NCI-H510A (cell line): ENCODE measurements around the gene KRTAP10-5.
"Not testable (repeated sequence)": the region's sequence is repeated elsewhere in the genome, so short reads cannot be mapped to it uniquely, and the experiment has no call there.

ENCODE experiments used
- DNase-seq: peaks from one replicate; lab custom pipeline; 2025; lab: John Stamatoyannopoulos, UW

Gene KRTAP10-5

DNA sequence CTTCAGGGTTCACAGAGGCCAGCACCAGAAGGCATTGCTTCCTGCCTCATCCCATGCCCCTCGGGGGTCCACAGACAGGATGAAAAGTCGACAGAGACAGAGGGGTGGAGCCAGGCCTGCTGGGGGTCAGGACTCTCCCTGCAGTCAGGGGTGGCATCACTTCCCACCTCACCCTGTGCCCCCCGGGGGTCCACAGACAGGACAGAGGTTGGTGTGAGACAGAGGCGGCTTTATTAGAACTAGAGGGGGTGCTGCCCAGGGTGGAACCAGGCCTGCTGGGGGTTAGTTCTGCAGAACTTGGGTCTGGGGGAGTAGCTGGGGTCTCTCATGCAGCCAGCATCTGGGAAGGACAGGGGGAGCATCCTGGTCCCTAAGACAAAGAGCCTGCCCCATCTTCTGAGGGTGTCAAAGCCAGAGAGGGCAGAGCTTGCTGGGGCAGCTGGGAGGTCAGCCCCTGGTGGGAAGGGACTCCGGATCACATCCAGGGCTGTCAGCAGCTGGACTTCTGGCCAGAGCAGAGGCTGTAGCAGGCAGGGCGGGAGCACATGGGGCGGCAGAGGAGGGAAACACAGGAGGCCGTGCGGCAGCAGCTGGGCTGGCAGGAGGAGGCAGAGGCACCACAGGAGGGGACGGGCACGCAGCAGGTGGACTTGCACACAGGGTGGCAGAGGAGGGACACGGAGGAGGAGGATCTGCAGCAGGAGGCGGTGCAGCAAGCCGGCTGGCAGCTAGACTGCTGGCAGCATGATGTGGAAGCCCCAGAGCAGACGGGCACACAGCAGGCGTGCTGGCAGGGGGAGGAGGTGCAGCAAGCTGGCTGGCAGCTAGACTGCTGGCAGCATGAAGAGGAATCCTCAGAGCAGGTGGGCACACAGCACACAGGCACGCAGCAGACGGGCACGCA lies 10.7 kb upstream of the KRTAP10-5 start:
- DNase-seq, result not testable (repeated sequence)

DNA sequence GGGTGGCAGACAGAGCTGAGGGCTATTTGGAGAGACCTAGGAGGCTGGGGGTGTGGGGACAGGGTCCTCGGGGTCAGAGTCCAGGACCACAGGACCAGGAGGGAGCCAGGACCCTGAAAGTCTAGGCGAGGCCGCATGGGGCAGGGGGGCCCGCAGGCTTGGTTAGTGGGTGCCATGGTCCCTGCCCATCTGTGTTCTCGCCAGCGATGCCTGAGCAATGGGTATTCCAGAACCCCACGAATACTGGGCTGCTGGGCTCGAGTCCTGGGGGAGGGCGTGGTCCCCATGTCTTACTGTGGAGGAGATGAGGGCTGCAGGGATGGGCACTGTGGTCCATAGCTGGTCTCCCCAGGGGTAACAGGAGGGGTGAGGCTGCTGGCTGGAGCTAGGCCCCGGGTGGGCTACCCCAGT lies 9.9 kb upstream of the KRTAP10-5 start:
- no peak for DNase-seq

- DNase-seq, result no peak
Observed at GRCh38 chr21:44589586-44590305, 9.3 kb upstream of the KRTAP10-5 start.

DNA sequence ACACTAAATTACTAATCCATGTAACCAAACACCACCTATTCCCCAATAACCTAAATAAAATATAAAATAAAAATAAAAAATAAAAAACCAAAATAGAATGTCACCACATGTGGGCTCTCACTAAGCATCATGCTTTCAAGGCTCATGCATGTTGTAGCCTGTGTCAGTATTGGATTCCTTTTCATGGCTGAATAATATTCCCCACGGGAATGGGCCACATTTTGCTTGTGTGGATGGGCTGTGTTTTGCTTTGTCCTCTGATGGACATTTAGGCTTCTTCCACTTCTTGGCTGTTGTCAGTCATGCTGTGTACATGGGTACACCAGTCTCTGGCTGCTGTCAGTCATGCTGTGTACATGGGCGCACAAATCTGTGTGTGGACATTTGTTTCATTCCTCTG lies 8.7 kb upstream of the KRTAP10-5 start:
- no peak for DNase-seq

GRCh38 chr21:44585892-44586291 lies 5.5 kb upstream of the KRTAP10-5 start:
- no peak for DNase-seq

DNA sequence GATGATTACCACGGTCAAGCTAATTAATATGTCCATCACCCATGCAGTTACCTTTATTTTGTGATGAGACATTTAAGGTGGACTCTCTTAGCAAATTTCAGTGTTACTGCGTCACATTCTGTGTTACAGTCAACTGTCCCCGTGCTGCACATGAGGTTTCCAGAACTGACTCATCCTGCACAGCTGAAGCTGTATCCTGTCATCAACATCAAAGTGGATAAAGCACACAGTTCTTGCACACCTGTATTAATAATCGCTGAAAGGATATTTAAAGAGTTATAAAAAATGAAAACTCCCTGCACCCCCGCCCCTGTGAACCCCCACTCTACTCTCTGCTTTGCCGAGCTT lies 3.4 kb upstream of the KRTAP10-5 start:
- DNase-seq, result no peak

GRCh38 chr21:44583089-44583799 lies 2.8 kb upstream of the KRTAP10-5 start:
- DNase-seq, result no peak

- no peak for DNase-seq
Observed at GRCh38 chr21:44582055-44582454, 1.7 kb upstream of the KRTAP10-5 start.

- no peak for DNase-seq
Observed at GRCh38 chr21:44581158-44581557, 754 bp upstream of the KRTAP10-5 start.

GRCh38 chr21:44579833-44580144 lies 615 bp downstream of the KRTAP10-5 start:
- DNase-seq, result no peak

- DNase-seq, result no peak
Observed at GRCh38 chr21:44579056-44579832, 1.2 kb downstream of the KRTAP10-5 start.

GRCh38 chr21:44578371-44579055 lies 1.9 kb downstream of the KRTAP10-5 start:
- DNase-seq, result no peak

GRCh38 chr21:44576025-44576420 lies 4.4 kb downstream of the KRTAP10-5 start:
- DNase-seq, result no peak

- DNase-seq, result no peak
Observed at GRCh38 chr21:44575307-44576024, 4.9 kb downstream of the KRTAP10-5 start.

- no peak for DNase-seq
Observed at GRCh38 chr21:44574457-44575306, 5.7 kb downstream of the KRTAP10-5 start.

- not testable (repeated sequence) for DNase-seq
Observed at GRCh38 chr21:44573630-44574456, 6.6 kb downstream of the KRTAP10-5 start, which contains the start of gene KRTAP10-4. TSS of gene KRTAP10-4 (plus strand) at chr21:44573729. CDS start at chr21:44573759, 30 bp downstream.

GRCh38 chr21:44572959-44573583 lies 7.3 kb downstream of the KRTAP10-5 start:
- DNase-seq, result no peak
